SK-N-SH treated with all-trans-retinoic acid at 6 μM for 48 hours (cell line): ENCODE measurements around the gene FRS3.

Experiments
- ATAC-seq: fragments of 200-7000 bp; cut with Tn5 transposase; 3 replicates; pipeline ENCODE4 v1.9.1; 2020; ENCODE audit warnings: mild to moderate bottlenecking, moderate library complexity
- BACH2 ChIP-seq: fragments of 250-450 bp; sonication (Bioruptor Pico); IDR thresholded peaks from 2 replicates; pipeline ENCODE4 v1.9.0; 2021; ENCODE audit warnings: mild to moderate bottlenecking, borderline replicate concordance
- CSDC2 ChIP-seq: fragments of 250-450 bp; sonication (Bioruptor Pico); IDR thresholded peaks from 2 replicates; pipeline ENCODE4 v1.5.0; 2020; ENCODE audit warnings: mild to moderate bottlenecking, moderate library complexity
- ESRRG ChIP-seq: fragments of 250-450 bp; sonication (Bioruptor Pico); IDR thresholded peaks from 2 replicates; pipeline ENCODE4 v1.6.1; 2021; ENCODE audit warnings: mild to moderate bottlenecking
- GLIS3 ChIP-seq: fragments of 250-450 bp; sonication (Bioruptor Pico); IDR thresholded peaks from 2 replicates; pipeline ENCODE4 v1.5.0; 2020; ENCODE audit warnings: mild to moderate bottlenecking, moderate library complexity
- ISL1 ChIP-seq: fragments of 250-450 bp; sonication (Bioruptor Pico); IDR thresholded peaks from 2 replicates; pipeline ENCODE4 v2.1.2; 2022; ENCODE audit warnings: mild to moderate bottlenecking, moderate library complexity
- TCF4 ChIP-seq: fragments of 250-450 bp; sonication (Bioruptor Pico); IDR thresholded peaks from 2 replicates; pipeline ENCODE4 v1.8.0; 2021; ENCODE audit warnings: mild to moderate bottlenecking, moderate library complexity, borderline replicate concordance
- ZC3H10 ChIP-seq: fragments of 250-450 bp; sonication (Bioruptor Pico); IDR thresholded peaks from 2 replicates; pipeline ENCODE4 v1.5.1; 2021; ENCODE audit warnings: mild to moderate bottlenecking, moderate library complexity
- ZFP3 ChIP-seq: fragments of 250-450 bp; sonication (Bioruptor Pico); IDR thresholded peaks from 2 replicates; pipeline ENCODE4 v1.5.0; 2020; ENCODE audit warnings: mild to moderate bottlenecking, moderate library complexity
- ZFP30 ChIP-seq: fragments of 450-650 bp; formaldehyde crosslinking; IDR thresholded peaks from 2 replicates; pipeline ENCODE4 v1.5.0; 2022; ENCODE audit warnings: mild to moderate bottlenecking, moderate library complexity
- ZNF70 ChIP-seq: fragments of 450-650 bp; formaldehyde crosslinking; IDR thresholded peaks from 2 replicates; pipeline ENCODE4 v1.5.0; 2020; ENCODE audit warnings: mild to moderate bottlenecking, moderate library complexity
- ZNF8 ChIP-seq: fragments of 450-650 bp; formaldehyde crosslinking; IDR thresholded peaks from 2 replicates; pipeline ENCODE4 v1.5.0; 2020; ENCODE audit warnings: mild to moderate bottlenecking, moderate library complexity
- TF ChIP-seq, protein P1 (sequence below): fragments of 250-450 bp; sonication (Bioruptor Pico); IDR thresholded peaks from 2 replicates; pipeline ENCODE4 v1.8.0; 2020; ENCODE audit warnings: mild to moderate bottlenecking, moderate library complexity, borderline replicate concordance
- TF ChIP-seq, protein P2 (sequence below): fragments of 250-450 bp; sonication (Bioruptor Pico); IDR thresholded peaks from 2 replicates; pipeline ENCODE4 v1.5.0; 2020; ENCODE audit warnings: mild to moderate bottlenecking, moderate library complexity
- TF ChIP-seq, protein P3 (sequence below): fragments of 250-450 bp; sonication (Bioruptor Pico); IDR thresholded peaks from 2 replicates; pipeline ENCODE4 v1.5.1; 2021; ENCODE audit warnings: mild to moderate bottlenecking, moderate library complexity
- TF ChIP-seq, protein P4 (sequence below): fragments of 250-450 bp; sonication (Bioruptor Pico); IDR thresholded peaks from 2 replicates; pipeline ENCODE4 v1.5.1; 2020; ENCODE audit warnings: low read depth, mild to moderate bottlenecking, moderate library complexity

FRS3 gene

DNA sequence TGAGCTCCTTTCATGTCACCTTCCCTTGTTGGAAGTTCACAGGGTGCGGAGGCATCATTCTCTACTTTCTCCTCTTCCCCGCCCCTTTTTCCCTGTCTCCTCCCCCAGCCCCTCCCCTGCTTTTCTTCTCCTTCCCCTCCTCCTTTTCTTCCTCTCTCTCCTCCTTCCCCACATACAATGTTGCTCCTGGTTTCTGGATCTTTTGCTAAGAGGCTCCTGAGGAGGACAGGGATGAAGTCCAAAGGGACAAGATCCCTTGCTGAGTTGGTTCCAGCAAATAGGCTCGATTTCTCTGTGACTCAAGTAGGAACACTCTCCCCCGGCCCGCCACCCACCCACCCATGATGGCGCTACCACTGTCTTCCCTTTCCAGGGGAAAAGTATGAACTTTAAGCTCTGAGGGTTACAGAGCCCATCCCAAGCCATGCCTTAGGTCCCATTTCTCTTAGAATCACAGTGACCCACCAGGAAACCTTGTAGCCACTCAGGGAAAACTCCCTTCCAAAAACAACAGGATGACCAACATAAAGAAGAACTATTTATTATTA lies 43.4 kb downstream of the FRS3 start:
- TF ChIP-seq ZNF8 (CRISPR knock-in tag) (no peak), ESRRG (CRISPR knock-in tag) (no peak), GLIS3 (CRISPR knock-in tag) (no peak), BACH2 (CRISPR knock-in tag) (no peak), TCF4 (CRISPR knock-in tag) (no peak), ZC3H10 (CRISPR knock-in tag) (no peak), CSDC2 (CRISPR knock-in tag) (no peak)
- TF ChIP-seq, protein P1, sequence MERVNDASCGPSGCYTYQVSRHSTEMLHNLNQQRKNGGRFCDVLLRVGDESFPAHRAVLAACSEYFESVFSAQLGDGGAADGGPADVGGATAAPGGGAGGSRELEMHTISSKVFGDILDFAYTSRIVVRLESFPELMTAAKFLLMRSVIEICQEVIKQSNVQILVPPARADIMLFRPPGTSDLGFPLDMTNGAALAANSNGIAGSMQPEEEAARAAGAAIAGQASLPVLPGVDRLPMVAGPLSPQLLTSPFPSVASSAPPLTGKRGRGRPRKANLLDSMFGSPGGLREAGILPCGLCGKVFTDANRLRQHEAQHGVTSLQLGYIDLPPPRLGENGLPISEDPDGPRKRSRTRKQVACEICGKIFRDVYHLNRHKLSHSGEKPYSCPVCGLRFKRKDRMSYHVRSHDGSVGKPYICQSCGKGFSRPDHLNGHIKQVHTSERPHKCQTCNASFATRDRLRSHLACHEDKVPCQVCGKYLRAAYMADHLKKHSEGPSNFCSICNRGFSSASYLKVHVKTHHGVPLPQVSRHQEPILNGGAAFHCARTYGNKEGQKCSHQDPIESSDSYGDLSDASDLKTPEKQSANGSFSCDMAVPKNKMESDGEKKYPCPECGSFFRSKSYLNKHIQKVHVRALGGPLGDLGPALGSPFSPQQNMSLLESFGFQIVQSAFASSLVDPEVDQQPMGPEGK (CRISPR knock-in tag) = no peak
- no peak for ATAC-seq

DNA sequence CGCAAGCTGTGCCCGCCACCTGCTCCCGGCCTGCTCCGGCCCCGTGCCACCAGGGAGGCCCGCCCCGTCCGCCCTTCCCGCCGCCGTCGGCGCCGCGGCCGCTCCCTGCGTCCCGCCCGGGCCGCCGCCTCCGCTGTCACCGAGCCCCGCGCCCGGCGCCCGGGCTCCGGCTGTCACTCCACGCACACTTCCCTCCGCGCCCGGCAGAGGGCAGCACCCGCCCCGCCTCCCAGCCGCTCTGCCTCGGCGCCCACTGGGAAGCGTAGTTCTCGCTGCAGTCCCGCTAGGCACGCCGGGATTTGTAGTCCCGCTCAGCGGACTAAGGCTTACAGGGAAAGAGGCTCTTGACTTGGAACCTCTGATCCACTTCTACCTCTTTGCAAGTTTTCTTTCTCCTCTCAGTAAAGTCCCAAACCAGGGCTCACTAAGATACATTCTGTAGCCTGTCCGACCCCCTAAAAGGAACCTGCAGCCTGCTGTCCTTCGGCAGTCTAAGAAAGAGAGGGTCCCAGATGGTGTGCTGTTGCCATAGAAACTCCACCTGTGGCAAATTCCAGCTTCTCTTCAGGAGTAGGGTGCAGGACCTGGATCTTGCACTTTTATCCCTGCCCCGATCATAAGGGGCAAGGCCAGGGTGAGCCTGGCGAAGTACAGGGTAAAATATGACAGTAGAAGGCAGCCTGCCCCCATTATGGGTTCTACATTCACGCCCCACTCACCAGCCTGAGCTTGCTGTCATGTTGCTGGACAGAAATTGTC lies 44.1 kb downstream of the FRS3 start, which contains the start of gene TFEB:
TSS of gene TFEB (minus strand) at position 182 of the 759 bp plus-strand sequence. CDS start 44,395 bp downstream, outside the sequence.
- ATAC-seq = peak; percentile 66

DNA sequence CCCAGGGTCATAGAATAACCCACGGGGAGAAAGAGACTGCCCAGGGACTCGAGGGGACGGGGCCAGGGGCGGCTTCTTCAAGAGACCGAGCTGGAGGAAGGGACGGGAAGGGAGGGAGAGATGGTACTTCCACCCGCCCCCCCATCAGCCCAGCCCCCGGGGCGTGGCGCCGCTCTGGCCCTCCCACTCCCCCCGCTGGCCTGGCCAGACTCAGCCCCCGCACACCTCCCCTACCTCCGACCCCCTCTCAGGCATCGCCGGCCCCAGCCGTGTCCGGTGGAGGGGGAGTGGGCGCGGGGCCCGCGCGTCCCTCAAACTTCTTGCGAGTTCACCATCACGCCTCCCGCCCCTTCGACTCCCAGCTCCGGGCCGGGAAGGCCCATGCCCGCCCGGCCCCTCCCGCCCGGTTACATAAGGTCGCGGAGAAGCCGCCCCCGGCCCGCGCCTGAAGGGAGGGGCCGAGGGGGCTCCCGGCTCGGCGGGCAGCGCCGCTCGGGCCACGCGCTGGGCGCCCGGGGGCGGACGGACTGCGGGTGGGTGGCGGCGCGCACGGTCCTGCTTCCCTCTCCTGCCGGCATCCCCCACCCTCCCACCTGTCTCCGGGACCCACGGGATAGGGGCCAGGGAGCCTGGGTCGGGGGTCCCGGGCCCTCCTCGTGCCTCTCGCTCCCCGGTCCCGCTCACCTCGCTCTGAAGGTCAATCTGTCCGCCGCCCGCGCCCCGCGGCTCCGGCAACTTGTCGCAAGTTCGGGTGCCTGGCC lies 44.9 kb downstream of the FRS3 start:
- TF ChIP-seq, protein P1 (CRISPR knock-in tag) = peak; percentile 35; the same call in 1 of the 2 replicates
- no peak for TF ChIP-seq TCF4 (CRISPR knock-in tag)
- no peak for TF ChIP-seq ZFP3

More for the DNA sequence above, 44.1 kb downstream of the FRS3 start, which contains the start of gene TFEB:
- TF ChIP-seq, protein P2, sequence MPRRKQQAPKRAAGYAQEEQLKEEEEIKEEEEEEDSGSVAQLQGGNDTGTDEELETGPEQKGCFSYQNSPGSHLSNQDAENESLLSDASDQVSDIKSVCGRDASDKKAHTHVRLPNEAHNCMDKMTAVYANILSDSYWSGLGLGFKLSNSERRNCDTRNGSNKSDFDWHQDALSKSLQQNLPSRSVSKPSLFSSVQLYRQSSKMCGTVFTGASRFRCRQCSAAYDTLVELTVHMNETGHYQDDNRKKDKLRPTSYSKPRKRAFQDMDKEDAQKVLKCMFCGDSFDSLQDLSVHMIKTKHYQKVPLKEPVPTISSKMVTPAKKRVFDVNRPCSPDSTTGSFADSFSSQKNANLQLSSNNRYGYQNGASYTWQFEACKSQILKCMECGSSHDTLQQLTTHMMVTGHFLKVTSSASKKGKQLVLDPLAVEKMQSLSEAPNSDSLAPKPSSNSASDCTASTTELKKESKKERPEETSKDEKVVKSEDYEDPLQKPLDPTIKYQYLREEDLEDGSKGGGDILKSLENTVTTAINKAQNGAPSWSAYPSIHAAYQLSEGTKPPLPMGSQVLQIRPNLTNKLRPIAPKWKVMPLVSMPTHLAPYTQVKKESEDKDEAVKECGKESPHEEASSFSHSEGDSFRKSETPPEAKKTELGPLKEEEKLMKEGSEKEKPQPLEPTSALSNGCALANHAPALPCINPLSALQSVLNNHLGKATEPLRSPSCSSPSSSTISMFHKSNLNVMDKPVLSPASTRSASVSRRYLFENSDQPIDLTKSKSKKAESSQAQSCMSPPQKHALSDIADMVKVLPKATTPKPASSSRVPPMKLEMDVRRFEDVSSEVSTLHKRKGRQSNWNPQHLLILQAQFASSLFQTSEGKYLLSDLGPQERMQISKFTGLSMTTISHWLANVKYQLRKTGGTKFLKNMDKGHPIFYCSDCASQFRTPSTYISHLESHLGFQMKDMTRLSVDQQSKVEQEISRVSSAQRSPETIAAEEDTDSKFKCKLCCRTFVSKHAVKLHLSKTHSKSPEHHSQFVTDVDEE (CRISPR knock-in tag) = peak; percentile 47; the same call in 1 of the 2 replicates
- TF ChIP-seq ZNF70 (CRISPR knock-in tag) = no peak

DNA sequence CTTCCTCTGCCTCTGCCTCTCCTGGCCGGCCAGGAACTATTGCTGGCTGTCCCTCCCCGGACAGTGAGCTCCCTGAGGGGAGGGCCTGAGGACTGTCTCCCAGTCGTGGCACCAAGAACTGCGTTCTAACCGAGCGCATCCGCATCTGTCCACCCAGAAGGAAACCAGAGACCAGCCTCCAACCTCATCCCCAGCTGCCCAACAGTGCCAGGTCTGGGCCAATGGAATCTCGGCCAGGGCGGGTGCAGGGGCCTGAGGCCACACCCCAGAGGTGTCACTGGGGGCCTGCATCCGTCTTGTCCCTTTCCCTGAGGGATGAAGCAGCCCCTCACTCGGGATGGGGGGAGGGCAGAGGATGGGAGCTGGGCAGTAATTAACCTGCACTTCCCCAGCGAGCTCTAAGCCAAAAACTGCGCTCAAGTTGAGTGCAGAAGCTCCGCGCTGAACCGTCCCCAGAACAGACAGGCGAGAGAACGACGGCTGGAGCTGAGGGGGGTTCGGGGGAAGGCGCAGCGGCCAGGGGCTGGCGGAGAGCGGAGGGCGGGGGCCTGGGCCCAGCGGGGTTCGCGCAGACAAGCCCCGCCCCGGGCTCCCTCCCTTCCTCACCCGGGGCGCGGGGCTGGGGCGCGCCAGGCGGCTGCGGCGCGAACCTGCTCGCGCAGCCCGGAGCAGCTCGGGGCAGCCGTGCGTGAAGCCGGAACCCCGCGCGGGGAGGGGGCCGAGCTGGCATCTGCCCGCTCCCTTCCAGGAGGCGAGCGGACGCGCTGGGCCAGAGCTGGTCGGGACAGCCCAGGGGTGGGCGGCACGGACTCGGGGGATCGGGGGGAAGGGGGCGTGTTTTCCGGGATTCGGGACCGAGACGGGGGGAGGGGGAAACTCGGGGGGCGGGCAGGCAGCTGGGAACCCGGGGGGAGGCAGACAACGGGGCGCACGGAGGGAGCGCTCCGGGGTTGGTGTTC lies 45.7 kb downstream of the FRS3 start:
- ATAC-seq = peak; percentile 86
- TF ChIP-seq CSDC2 (CRISPR knock-in tag) = no peak
- TF ChIP-seq ISL1 (CRISPR knock-in tag) = no peak
- TF ChIP-seq ZC3H10 (CRISPR knock-in tag) = no peak
- TF ChIP-seq, protein P3, sequence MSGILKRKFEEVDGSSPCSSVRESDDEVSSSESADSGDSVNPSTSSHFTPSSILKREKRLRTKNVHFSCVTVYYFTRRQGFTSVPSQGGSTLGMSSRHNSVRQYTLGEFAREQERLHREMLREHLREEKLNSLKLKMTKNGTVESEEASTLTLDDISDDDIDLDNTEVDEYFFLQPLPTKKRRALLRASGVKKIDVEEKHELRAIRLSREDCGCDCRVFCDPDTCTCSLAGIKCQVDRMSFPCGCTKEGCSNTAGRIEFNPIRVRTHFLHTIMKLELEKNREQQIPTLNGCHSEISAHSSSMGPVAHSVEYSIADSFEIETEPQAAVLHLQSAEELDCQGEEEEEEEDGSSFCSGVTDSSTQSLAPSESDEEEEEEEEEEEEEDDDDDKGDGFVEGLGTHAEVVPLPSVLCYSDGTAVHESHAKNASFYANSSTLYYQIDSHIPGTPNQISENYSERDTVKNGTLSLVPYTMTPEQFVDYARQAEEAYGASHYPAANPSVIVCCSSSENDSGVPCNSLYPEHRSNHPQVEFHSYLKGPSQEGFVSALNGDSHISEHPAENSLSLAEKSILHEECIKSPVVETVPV (CRISPR knock-in tag) = no peak
- TF ChIP-seq, protein P1 (CRISPR knock-in tag) = no peak
- TF ChIP-seq, protein P4, sequence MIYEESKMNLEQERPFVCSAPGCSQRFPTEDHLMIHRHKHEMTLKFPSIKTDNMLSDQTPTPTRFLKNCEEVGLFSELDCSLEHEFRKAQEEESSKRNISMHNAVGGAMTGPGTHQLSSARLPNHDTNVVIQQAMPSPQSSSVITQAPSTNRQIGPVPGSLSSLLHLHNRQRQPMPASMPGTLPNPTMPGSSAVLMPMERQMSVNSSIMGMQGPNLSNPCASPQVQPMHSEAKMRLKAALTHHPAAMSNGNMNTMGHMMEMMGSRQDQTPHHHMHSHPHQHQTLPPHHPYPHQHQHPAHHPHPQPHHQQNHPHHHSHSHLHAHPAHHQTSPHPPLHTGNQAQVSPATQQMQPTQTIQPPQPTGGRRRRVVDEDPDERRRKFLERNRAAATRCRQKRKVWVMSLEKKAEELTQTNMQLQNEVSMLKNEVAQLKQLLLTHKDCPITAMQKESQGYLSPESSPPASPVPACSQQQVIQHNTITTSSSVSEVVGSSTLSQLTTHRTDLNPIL = no peak
- no peak for TF ChIP-seq ZNF8 (CRISPR knock-in tag)
- no peak for TF ChIP-seq ESRRG (CRISPR knock-in tag)
- no peak for TF ChIP-seq ZFP30

More for the DNA sequence above, 44.9 kb downstream of the FRS3 start:
- ATAC-seq = peak; percentile 61
